Naive thymus-derived CD4-positive, alpha-beta T cell (primary cell): Measurements from ENCODE around the gene CITED4. TPM values are rescaled to one million over a fixed set of nuclear protein-coding genes. Genes with fewer than 3 reads are reported as not detected.

Experiments used
- ATAC-seq: fragments of 150-1000 bp; cut with Tn5 transposase; 2 replicates; pipeline ENCODE4 v1.10.0; 2021; ENCODE audit warnings: mild to moderate bottlenecking, moderate library complexity
- CTCF ChIA-PET: fragments of 350-600 bp; sonication (Branson Sonifier 250); formaldehyde crosslinking; loops from one replicate; lab custom pipeline; 2021; ENCODE audit warnings: antibody characterized with exemption; lab: Charles Lee
- POLR2A ChIA-PET: fragments of 350-600 bp; sonication (Branson Sonifier 250); formaldehyde crosslinking; loops from one replicate; lab custom pipeline; 2021; ENCODE audit warnings: antibody characterized with exemption, inconsistent platforms; lab: Charles Lee
- DNase-seq, 9 donors: peaks; one replicate each; pipeline versions ENCODE4 v3.0.0 to v3.0.0-alpha.2; 2020 to 2022; ENCODE audit warnings: mixed read lengths in 1 of 9
- H3K27ac ChIP-seq: one replicate; pipeline ENCODE4 v1.7.0; 2013; ENCODE audit warnings: mild to moderate bottlenecking, low read depth, low read length, moderate library complexity
- H3K27me3 ChIP-seq, 2 donors: one replicate each; pipeline ENCODE4 v1.7.0; 2013; ENCODE audit warnings: low read length in 2 of 2, mild to moderate bottlenecking in 2 of 2, moderate library complexity in 2 of 2; ENCODE audit not compliant: control insufficient read depth in 2 of 2, insufficient read depth in 2 of 2
- H3K36me3 ChIP-seq, 3 experiments: 1 replicate in 2 of 3; 2 replicates in 1 of 3; pipeline ENCODE4 v1.7.0; 2013; ENCODE audit warnings: low read length in 3 of 3, mild to moderate bottlenecking in 3 of 3, moderate library complexity in 1 of 3; ENCODE audit not compliant: insufficient read depth in 3 of 3, control insufficient read depth in 2 of 3
- H3K4me1 ChIP-seq, 2 donors: one replicate each; pipeline ENCODE4 v1.7.0; 2013; ENCODE audit warnings: low read length in 2 of 2, mild to moderate bottlenecking in 2 of 2, moderate library complexity in 1 of 2; ENCODE audit not compliant: control insufficient read depth in 2 of 2, insufficient read depth in 2 of 2
- H3K4me3 ChIP-seq: 2 replicates; pipeline ENCODE4 v1.7.0; 2013; ENCODE audit warnings: mild to moderate bottlenecking, low read length
- H3K9me3 ChIP-seq, 3 experiments: 1 replicate in 2 of 3; 2 replicates in 1 of 3; pipeline ENCODE4 v1.7.0; 2013; ENCODE audit warnings: low read length in 3 of 3; ENCODE audit not compliant: control insufficient read depth in 2 of 3
- H3K27ac Mint-ChIP-seq, 9 donors: one replicate each; pipeline ENCODE4 v1.8.0; 2020 to 2022; ENCODE audit warnings: mixed read lengths in 9 of 9, mild to moderate bottlenecking in 8 of 9, moderate library complexity in 5 of 9, inconsistent platforms in 2 of 9
- H3K27me3 Mint-ChIP-seq, 5 donors: one replicate each; pipeline ENCODE4 v1.8.0; 2021 to 2022; ENCODE audit warnings: mixed read lengths in 5 of 5, mild to moderate bottlenecking in 1 of 5
- H3K36me3 Mint-ChIP-seq, 5 donors: one replicate each; pipeline ENCODE4 v1.8.0; 2020 to 2022; ENCODE audit warnings: mixed read lengths in 5 of 5, mild to moderate bottlenecking in 3 of 5, inconsistent platforms in 1 of 5
- H3K4me1 Mint-ChIP-seq, 7 donors: one replicate each; pipeline ENCODE4 v1.8.0; 2020 to 2022; ENCODE audit warnings: mixed read lengths in 7 of 7, mild to moderate bottlenecking in 3 of 7, inconsistent platforms in 1 of 7
- H3K4me3 Mint-ChIP-seq, 10 donors: one replicate each; pipeline ENCODE4 v1.8.0; 2020 to 2022; ENCODE audit warnings: mild to moderate bottlenecking in 10 of 10, mixed read lengths in 10 of 10, moderate library complexity in 6 of 10, inconsistent platforms in 2 of 10
- H3K9me3 Mint-ChIP-seq, 11 donors: one replicate each; pipeline ENCODE4 v1.8.0; 2020 to 2022; ENCODE audit warnings: mixed read lengths in 11 of 11, mild to moderate bottlenecking in 4 of 11, inconsistent platforms in 1 of 11, moderate library complexity in 1 of 11
- intact Hi-C, 2 donors: fragments of 100-400 bp; cut with micrococcal nuclease; formaldehyde crosslinking; loops; one replicate each; pipeline ENCODE4 v1.15.1; 2023
- polyA plus RNA-seq, 2 donors: library from polyadenylated mRNA; unstranded; fragments of 300-500 nt; fragmentation: Illumina TruSeq; gene quantifications; one replicate each; pipeline ENCODE4 v1.2.3, GENCODE V29; 2021
- total RNA-seq, 6 experiments: library from RNA in 5 of 6; stranded (reverse) in 5 of 6; gene quantifications; 1 replicate in 5 of 6; 2 replicates in 1 of 6; pipeline ENCODE4 v1.2.3 and lab custom pipeline; 2021 to 2026

CITED4 gene
- total and polyA plus RNA-seq, 7 experiments from 2014 or later = 20.5 to 42.8 (median 28.9) TPM

DNA sequence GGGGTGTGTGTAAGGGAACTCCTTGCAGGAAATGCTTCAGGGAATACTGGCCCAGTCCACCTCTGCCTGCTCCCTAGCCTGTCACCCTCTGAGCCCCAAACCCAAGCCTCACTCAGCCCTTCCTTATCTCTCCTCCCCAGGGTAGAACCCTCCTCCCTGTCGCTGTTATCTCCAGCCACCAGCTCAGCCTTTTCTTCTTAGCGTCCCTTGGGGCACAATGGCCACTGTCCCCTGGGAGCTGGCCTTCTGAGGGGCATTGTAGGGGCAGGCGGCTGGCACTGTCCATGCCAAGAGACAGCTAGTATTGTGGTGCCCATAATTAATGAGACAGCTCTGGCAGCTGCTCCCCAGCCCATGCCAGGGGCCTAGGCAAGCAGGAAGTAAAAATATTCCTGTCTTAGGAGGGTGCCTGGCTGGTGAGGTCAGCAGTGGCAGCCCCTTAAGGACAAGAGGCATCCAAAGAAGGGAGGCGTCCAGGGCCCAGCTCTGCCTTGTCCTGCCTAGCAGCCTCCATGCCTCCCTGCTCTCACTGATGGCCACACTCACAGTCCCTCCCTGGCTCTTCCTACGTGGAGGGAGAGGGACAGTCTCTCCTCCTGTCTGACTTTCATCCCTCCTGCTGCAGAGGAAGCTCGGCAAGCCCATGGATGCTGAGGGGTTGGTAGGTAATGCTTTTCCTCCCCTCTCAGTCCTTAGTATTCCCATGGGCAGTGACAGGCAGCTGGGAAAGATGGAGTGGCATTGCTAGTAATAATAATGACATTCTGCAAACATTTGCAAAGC is 41.1 kb downstream of the CITED4 start:
- peak overlapping the region; percentile 9 for H3K27ac ChIP-seq
- H3K36me3 ChIP-seq = no peaks in the 10 kb centered on the region
- no peak overlapping the region for H3K4me3 ChIP-seq
- peaks cover 0 to 9% of the 10 kb centered on the region in 2 donors for H3K4me1 ChIP-seq
- Mint-ChIP-seq H3K36me3 (no peaks in the 10 kb centered on the region), H3K27ac (peak overlapping the region in 5 of 9 donors; percentile 42 to 72 (median 48)), H3K27me3 (peaks cover 0 to 8% (median 0%) of the 10 kb centered on the region in 5 donors), H3K9me3 (no peaks in the 10 kb centered on the region), H3K4me1 (peaks cover 9 to 36% (median 20%) of the 10 kb centered on the region in 7 donors), H3K4me3 (no peak overlapping the region)
- H3K27me3 ChIP-seq = no peaks in the 10 kb centered on the region
- ATAC-seq (no peak), DNase-seq (no peak)
- H3K9me3 ChIP-seq = no peaks in the 10 kb centered on the region
- CTCF ChIA-PET = interaction anchor here (0.6 to 1.6 kb wide), 5 partner anchors 23 to 122 kb away, joined by 3 to 4 read pairs (median 3); no protein-coding TSS in a partner anchor
- POLR2A ChIA-PET = interaction anchor here (0.7 kb wide), 1 partner anchor 1082 kb away, joined by 3 read pairs; the partner anchor contains the start of gene PPIE
- intact Hi-C loops = no loop called here

DNA sequence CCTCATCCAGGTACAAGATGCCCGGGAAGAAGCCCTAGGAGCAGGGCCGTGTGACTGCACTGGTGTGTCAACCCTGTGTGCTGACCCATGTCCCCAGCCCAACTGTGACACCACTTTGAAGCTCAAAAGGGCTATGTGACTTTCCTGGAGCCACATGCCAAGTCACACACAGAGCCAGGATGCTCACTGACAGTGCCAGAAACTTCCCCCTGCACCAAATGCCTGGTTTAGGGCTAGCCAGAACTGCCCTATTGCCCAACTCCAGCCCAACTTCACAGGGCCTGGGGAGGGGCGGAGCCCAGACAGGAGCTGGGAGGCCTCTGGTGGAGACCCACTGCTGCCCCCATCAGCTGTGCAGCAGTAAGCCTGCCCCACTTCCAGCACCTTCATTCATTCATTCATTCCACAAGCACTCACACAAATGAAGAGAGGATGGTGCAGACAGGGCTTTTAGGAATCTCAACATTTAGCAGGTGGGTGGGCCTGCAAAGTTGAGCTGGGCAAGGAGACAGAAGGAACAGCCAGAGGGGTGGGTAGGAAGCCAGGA is 41.8 kb downstream of the CITED4 start:
- DNase-seq = no peak
- intact Hi-C loops = no loop called here

GRCh38 chr1:40819101-40819500 is 43.1 kb downstream of the CITED4 start:
- Mint-ChIP-seq H3K4me3 (peak overlapping the region; percentile 62 to 88 (median 78)), H3K9me3 (no peaks in the 10 kb centered on the region), H3K27ac (peak overlapping the region in 7 of 9 donors; percentile 13 to 83 (median 58)), H3K36me3 (no peaks in the 10 kb centered on the region), H3K27me3 (peaks cover 0 to 8% (median 0%) of the 10 kb centered on the region in 5 donors), H3K4me1 (peaks cover 0 to 21% (median 11%) of the 10 kb centered on the region in 7 donors)
- Histone ChIP-seq H3K4me3 (no peak overlapping the region), H3K9me3 (no peaks in the 10 kb centered on the region), H3K27ac (no peak overlapping the region), H3K27me3 (no peaks in the 10 kb centered on the region), H3K36me3 (no peaks in the 10 kb centered on the region), H3K4me1 (peaks cover 0 to 5% of the 10 kb centered on the region in 2 donors)
- CTCF ChIA-PET = no interaction called here
- no peak for DNase-seq
- ATAC-seq = no peak
- intact Hi-C loops = loop anchor here in 1 of 2 donors (2.0 kb wide), 1 partner anchor 32 kb away; no protein-coding TSS in a partner anchor
- POLR2A ChIA-PET = interaction anchor here (0.6 to 5.1 kb wide), 3 partner anchors 18 to 160 kb away, joined by 3 to 23 read pairs (median 3); partner anchors contain the start of gene CITED4

More for the DNA sequence above, 41.8 kb downstream of the CITED4 start:
- ChIA-PET CTCF (interaction anchor here (0.6 to 1.6 kb wide), 4 partner anchors 12 to 121 kb away, joined by 3 to 4 read pairs (median 3); no protein-coding TSS in a partner anchor), POLR2A (no interaction called here)
- no peaks in the 10 kb centered on the region for H3K27me3 ChIP-seq
- H3K4me3 ChIP-seq = no peak overlapping the region
- H3K27ac ChIP-seq = peak overlapping the region; percentile 25
- ATAC-seq = no peak
- H3K4me1 ChIP-seq = peaks cover 0 to 8% of the 10 kb centered on the region in 2 donors
- Mint-ChIP-seq H3K4me1 (peaks cover 6 to 28% (median 16%) of the 10 kb centered on the region in 7 donors), H3K27ac (peak overlapping the region in 3 of 9 donors; percentile 17 to 80 (median 48)), H3K27me3 (peaks cover 0 to 8% (median 0%) of the 10 kb centered on the region in 5 donors), H3K9me3 (no peaks in the 10 kb centered on the region), H3K4me3 (peak overlapping the region in 1 of 10 donors; percentile 84), H3K36me3 (no peaks in the 10 kb centered on the region)
- H3K36me3 ChIP-seq = no peaks in the 10 kb centered on the region
- no peaks in the 10 kb centered on the region for H3K9me3 ChIP-seq

GRCh38 chr1:40818264-40818961 is 43.8 kb downstream of the CITED4 start:
- H3K27me3 Mint-ChIP-seq = peaks cover 0 to 8% (median 0%) of the 10 kb centered on the region in 5 donors
- CTCF ChIA-PET = no interaction called here

GRCh38 chr1:40817791-40818263 is 44.3 kb downstream of the CITED4 start:
- no peak for DNase-seq
- H3K36me3 ChIP-seq = no peaks in the 10 kb centered on the region
- H3K27ac ChIP-seq = peak overlapping the region; percentile 50
- no peaks in the 10 kb centered on the region for H3K9me3 ChIP-seq
- H3K27ac Mint-ChIP-seq = peak overlapping the region; percentile 32 to 89 (median 83)
- peaks cover 0 to 5% of the 10 kb centered on the region in 2 donors for H3K4me1 ChIP-seq
- CTCF ChIA-PET = interaction anchor here (0.7 kb wide), 1 partner anchor 46 kb away, joined by 3 read pairs; no protein-coding TSS in a partner anchor
- peak overlapping the region; percentile 76 to 89 (median 83) for H3K4me3 Mint-ChIP-seq
- peak overlapping the region; percentile 68 for H3K4me3 ChIP-seq
- no peaks in the 10 kb centered on the region for H3K36me3 Mint-ChIP-seq
- POLR2A ChIA-PET = interaction anchor here (0.7 to 5.1 kb wide), 4 partner anchors 15 to 126 kb away, joined by 3 to 23 read pairs (median 5); partner anchors contain the start of genes CITED4 and NFYC
- no peaks in the 10 kb centered on the region for H3K9me3 Mint-ChIP-seq
- no peaks in the 10 kb centered on the region for H3K27me3 ChIP-seq
- intact Hi-C loops = loop anchor here (1.0 to 2.0 kb wide), 5 partner anchors 16 to 127 kb away; partner anchors contain the start of genes CITED4 (in 2 of the 2) and NFYC (in 2 of the 2)
- no peak for ATAC-seq
- peaks cover 0 to 8% (median 0%) of the 10 kb centered on the region in 5 donors for H3K27me3 Mint-ChIP-seq
- H3K4me1 Mint-ChIP-seq = peaks cover 0 to 21% (median 7%) of the 10 kb centered on the region in 7 donors

More at GRCh38 chr1:40818264-40818961, 43.8 kb downstream of the CITED4 start:
- H3K4me3 ChIP-seq = peak overlapping the region; percentile 68
- POLR2A ChIA-PET = interaction anchor here (0.7 to 5.1 kb wide), 3 partner anchors 17 to 44 kb away, joined by 3 to 23 read pairs (median 3); partner anchors contain the start of gene CITED4
- H3K27ac ChIP-seq = peak overlapping the region; percentile 50
- DNase-seq = peak; percentile 66 to 90 (median 86)
- H3K9me3 ChIP-seq = no peaks in the 10 kb centered on the region
- H3K36me3 ChIP-seq = no peaks in the 10 kb centered on the region
- no peaks in the 10 kb centered on the region for H3K36me3 Mint-ChIP-seq
- H3K4me3 Mint-ChIP-seq = peak overlapping the region; percentile 76 to 89 (median 83)
- H3K4me1 Mint-ChIP-seq = peaks cover 0 to 21% (median 11%) of the 10 kb centered on the region in 7 donors
- intact Hi-C loops = loop anchor here (1.0 to 2.0 kb wide), 5 partner anchors 16 to 127 kb away; partner anchors contain the start of genes CITED4 (in 2 of the 2) and NFYC (in 2 of the 2)
- peaks cover 0 to 5% of the 10 kb centered on the region in 2 donors for H3K4me1 ChIP-seq
- no peaks in the 10 kb centered on the region for H3K27me3 ChIP-seq
- peak overlapping the region; percentile 74 to 89 (median 83) for H3K27ac Mint-ChIP-seq
- peak; percentile 98 for ATAC-seq
- no peaks in the 10 kb centered on the region for H3K9me3 Mint-ChIP-seq
